BE2C (cell line): ENCODE measurements around the gene CUBN.
"Not testable (repeated sequence)": the region's sequence is repeated elsewhere in the genome, so short reads cannot be mapped to it uniquely, and the experiment has no call there.

Source experiments
- DNase-seq: peaks from one replicate; pipeline ENCODE4 v3.0.0-alpha.2; 2020
- H3K27me3 ChIP-seq: fragments of 250-450 bp; sonication (Bioruptor Pico); 2 replicates; pipeline ENCODE4 v1.5.1; 2020; ENCODE audit warnings: mild to moderate bottlenecking
- H3K36me3 ChIP-seq: fragments of 250-450 bp; sonication (Bioruptor Pico); 2 replicates; pipeline ENCODE4 v1.5.1; 2020; ENCODE audit warnings: mild to moderate bottlenecking
- H3K4me1 ChIP-seq: fragments of 250-450 bp; sonication (Bioruptor Pico); 2 replicates; pipeline ENCODE4 v1.5.1; 2020
- H3K4me3 ChIP-seq: 2 replicates; pipeline ENCODE4 v1.5.1; 2011; ENCODE audit warnings: low read depth, low read length
- H3K9me3 ChIP-seq: fragments of 250-450 bp; sonication (Bioruptor Pico); 2 replicates; pipeline ENCODE4 v1.5.1; 2020
- CTCF ChIP-seq: IDR thresholded peaks from 2 replicates; pipeline ENCODE4 v1.5.1; 2012; ENCODE audit warnings: mild to moderate bottlenecking, low read depth, low read length

The CUBN gene

DNA sequence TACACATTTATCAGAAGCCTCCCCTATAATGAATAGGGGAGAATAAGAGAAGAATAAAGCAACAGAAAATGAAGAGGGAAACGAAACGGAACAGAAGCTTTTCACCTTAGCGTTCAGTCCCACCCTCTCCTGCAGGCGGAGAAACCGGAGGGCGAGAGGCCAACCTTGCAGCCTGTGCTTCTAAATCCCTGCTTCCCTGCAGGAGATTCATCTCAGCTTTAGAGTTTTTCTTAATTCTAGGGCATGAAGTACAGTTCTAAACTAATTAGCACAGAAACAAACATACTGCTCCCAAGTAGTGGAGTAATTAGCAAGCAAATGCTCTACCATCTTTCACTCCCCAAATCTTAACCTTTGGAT is 107.2 kb downstream of the CUBN start:
- DNase-seq, result no peak
- H3K4me1 ChIP-seq, result peaks cover 6% of the 10 kb centered on the region; the same call in 1 of the 2 replicates
- no peak for TF ChIP-seq CTCF
- no peak overlapping the region for H3K4me3 ChIP-seq
- H3K27me3 ChIP-seq, result no peaks in the 10 kb centered on the region
- H3K36me3 ChIP-seq, result no peaks in the 10 kb centered on the region
- H3K9me3 ChIP-seq, result no peaks in the 10 kb centered on the region

DNA sequence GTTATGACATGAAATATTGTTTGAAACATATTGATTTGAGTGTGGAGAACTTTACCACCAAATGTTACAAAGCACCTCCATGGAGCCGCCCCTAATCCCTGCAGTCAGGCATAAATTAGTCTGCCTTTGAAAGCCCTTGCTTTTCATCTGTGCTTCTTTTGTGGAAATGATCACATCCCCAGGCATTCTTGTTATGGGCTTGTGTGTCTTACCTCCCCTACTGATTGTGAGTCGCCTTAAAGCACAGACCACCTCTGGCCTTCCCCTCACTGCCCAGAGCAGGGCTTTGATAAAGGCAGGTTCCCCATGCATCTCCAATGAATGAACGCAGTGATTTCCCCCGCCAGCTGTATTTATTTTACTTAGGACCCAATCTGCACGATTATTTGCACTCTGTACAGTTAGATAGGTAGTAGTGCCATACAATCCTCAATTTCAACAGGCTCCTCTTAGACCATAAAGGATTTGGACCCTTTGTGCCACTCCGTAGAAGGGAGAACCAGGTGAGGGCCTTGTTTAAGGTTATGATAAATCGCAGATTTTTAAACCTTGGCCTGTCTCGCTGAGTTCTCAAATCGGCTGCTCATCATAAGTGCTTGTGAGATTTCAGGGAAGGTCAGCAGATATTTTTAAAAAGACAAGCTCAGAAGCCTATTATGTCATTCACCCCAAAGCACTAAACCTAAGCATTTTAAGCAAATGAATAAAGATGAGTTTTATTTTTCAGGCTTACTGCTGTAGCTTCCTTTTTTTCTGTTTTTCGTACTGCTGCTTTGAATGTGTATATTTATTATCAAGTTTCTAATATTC is 107.8 kb downstream of the CUBN start:
- H3K27me3 ChIP-seq, result no peaks in the 10 kb centered on the region
- H3K4me1 ChIP-seq, result peaks cover 3% of the 10 kb centered on the region; the same call in 1 of the 2 replicates
- no peaks in the 10 kb centered on the region for H3K36me3 ChIP-seq
- TF ChIP-seq CTCF, result no peak
- DNase-seq, result no peak
- no peak overlapping the region for H3K4me3 ChIP-seq
- H3K9me3 ChIP-seq, result no peaks in the 10 kb centered on the region

DNA sequence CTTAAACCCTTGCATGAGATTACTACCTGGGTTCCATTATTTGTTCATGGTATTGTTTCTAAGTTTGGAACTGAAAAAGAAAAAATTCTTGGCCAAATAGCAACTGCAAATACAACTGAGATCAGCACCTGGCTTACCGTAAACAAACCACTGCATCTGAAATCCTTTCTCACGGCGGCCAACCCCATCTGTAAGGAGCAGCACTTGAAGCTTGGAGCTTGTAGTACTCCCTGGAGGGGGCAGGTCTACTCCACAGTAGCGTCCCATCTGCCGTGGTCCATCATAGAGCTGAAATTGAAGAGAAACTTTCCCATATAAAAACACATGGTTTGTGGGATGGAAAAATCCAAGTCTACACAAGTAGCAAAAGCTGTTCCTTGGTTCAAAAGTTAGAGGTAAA is 109.9 kb downstream of the CUBN start:
- H3K4me1 ChIP-seq, result no peaks in the 10 kb centered on the region
- DNase-seq, result no peak
- H3K36me3 ChIP-seq, result no peaks in the 10 kb centered on the region
- no peaks in the 10 kb centered on the region for H3K9me3 ChIP-seq
- H3K4me3 ChIP-seq, result no peak overlapping the region
- no peak for TF ChIP-seq CTCF
- no peaks in the 10 kb centered on the region for H3K27me3 ChIP-seq

DNA sequence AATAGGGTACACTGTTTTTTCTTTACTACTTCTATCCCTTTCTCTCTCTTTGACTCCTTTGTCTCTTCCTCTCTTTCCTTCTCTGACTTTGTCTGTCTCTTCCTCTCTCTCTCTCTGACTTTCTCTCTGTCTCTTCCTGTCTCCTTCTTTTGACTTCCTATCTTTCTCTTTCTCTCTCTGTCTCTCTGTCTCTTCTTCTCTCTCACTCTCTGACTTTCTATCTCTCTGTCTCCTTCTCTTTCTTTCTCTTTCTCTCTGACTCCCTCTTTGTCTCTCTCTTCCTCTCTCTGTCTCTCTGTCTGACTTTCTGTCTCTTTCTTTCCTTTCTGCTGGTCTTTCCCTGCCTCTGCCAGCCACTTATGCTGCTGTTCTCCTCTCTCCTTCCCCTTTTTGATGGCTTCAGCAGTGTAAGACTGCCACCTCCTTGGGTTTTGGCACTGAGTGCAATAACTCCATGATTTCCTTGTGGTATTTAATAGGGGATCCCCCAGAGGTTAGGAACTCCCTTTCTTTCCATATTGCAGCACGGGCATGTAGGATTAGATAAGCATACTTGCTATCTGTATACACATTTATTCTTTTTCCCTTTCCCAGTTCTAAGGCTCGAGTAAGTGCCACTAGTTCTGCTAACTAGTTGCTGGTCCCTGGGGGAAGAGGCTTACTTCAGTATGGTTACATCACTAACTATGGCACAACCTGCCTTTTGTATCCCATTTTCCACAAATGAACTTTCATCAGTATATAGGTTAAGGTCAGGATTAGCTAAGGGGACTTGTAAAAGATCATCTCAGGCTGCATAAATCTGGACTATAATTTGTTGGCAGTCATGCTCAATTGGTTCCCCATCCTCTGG is 116.3 kb downstream of the CUBN start:
- H3K27me3 ChIP-seq, H3K36me3 ChIP-seq, H3K4me1 ChIP-seq, DNase-seq, H3K9me3 ChIP-seq, H3K4me3 ChIP-seq: not testable (repeated sequence)

DNA sequence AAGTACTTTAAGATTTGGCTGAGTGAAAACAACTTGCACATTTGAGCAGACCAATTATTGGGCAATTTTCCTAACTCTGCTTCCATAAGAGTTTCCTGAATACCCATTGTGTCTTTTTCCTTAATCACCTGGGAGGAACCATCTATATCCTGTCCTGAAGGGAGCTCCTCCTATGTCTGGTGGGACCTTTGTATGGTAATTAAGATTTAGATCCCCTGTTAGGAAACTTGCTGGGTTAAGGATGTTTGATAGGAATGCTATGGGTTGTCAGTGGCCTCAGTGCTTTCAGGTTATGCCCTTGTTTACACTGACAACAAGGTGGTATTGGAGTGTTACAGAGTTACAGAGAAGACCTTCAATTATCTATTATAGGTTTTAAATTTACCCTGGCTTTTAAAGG is 116.9 kb downstream of the CUBN start:
- not testable (repeated sequence) for H3K27me3 ChIP-seq, DNase-seq, H3K4me3 ChIP-seq, H3K4me1 ChIP-seq, H3K36me3 ChIP-seq, H3K9me3 ChIP-seq

DNA sequence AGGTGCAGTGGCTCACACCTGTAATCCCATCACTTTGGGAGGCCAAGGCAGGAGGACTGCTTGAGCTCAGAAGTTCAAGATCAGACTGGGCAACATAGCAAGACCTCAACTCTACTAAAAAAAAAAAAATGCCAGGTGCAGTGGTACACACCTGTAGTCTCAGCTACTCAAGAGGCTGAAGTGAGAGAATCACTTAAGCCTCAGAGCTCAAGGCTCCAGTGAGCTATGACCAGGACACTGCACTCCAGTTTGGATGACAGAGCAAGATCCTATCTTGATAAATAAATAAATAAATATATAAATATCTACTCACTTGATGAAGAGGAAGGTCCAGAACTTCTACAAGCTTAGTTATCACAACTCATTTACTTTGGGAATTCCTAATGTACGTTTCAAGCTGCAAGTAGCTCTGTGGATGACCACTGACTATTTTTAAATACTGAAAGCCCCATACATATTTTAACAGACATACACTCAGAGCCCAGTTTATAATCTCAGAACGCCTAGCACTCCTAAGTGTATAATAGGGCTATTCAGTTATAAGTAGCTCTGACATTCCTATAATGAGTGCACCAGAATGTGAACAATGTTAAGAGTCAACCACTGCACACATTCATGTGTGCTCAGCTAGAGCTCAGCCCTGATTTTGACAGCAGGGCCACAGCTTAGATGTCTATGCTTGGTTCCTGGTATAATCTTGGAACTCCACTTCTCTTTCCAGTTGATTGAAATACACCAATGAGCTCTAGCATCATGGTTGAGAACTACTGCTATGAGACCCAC is 119.1 kb downstream of the CUBN start:
- no peak for TF ChIP-seq CTCF
- H3K27me3 ChIP-seq, result no peaks in the 10 kb centered on the region
- no peaks in the 10 kb centered on the region for H3K36me3 ChIP-seq
- H3K4me1 ChIP-seq, result no peaks in the 10 kb centered on the region
- DNase-seq, result no peak
- no peak overlapping the region for H3K4me3 ChIP-seq
- no peaks in the 10 kb centered on the region; the same call in 1 of the 2 replicates for H3K9me3 ChIP-seq
